ENCODE data around the gene LARP4. TPM values are rescaled to one million over a fixed set of nuclear protein-coding genes. Genes with fewer than 3 reads are reported as not detected.

The LARP4 gene
- total RNA-seq, 2 experiments from 2014 or later, result 62.2 to 64.0 TPM

DNA sequence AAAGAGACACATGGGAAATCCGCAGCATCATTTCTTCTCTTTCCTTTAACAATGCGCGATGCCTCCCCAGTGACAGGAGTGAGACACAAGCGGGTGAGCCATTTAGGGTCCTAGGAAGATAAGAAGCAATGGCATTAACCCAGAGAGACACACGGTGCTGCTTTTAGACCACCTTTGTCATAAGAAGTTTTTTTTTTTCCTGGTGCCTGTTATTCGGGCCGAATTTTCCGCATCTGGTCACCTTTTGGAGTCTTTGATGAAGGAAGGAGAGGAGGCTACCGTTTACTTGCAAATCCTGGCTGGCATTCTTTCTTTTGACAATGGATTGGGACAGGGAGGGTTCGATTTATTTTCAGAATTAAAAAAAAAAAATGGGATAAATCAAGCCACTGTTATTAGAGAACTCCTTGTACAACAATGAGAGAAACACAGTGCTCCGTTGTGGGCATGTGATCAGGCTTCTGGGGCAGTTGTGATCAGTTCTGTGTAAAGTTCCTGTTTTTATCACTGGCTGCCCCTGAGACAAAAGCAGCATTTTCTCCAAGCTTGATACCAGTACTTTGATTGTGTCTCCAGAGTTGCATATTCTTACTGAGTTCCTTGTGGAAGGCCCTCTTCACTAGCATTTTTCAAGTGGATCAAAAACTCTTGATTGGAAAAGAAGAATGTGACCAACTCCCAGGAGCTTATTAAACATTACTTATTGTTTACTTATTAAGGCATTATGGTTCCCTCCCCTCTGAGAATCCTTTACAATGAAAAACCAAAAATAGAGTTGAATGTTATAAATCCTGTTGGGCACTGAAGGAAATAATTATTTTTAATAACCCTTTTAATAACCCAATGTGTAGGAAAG, 105.2 kb downstream of the LARP4 start:
- POLR2A ChIA-PET, result interaction anchor here (0.9 to 1.9 kb wide), 6 partner anchors 27 to 132 kb away, joined by 3 to 8 read pairs (median 4); no protein-coding TSS in a partner anchor

DNA sequence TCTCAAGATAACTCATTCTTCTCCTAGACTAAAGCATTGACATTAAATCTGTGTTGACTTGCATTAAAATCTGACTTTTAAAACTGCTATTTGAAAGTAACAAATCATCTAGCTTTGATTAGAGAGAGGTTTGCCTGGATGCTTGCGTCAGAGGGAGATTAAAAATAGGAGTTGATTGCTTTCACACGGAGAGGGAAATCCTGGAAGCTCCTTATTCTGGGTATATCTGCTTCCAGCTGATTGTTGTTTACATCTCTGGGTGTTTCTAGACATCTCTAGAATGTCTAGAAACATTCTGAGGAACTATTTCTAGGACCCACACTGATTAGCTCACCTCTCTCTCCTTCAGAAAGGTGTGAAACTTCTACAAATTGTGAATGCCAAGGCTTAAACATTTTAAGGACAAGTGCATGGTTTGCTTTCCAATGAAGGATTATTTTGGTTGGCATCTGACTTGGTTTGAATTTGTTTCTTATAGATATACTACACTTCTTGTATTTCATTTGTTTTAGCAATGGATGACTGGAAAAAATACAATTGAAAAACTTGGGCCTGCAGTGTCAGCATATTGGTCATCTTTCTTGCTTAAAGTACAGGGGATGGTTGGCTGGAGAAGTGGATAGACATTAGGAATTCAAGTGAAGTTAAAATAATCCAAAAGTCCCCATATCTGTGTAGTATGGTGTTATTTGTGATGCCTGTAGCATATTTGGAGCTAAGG, 106.2 kb downstream of the LARP4 start:
- intact Hi-C loops (cut with micrococcal nuclease), result loop anchor here (1.0 to 10.0 kb wide), 3 partner anchors 35 to 518 kb away; partner anchors contain the start of gene SLC11A2
- Mint-ChIP-seq H3K27ac (peak overlapping the region; percentile 93), H3K4me1 (ENCODE audit: low read depth) (peaks cover 48% of the 10 kb centered on the region), H3K9me3 (no peaks in the 10 kb centered on the region), H3K4me3 (peak overlapping the region; percentile 99), H3K27me3 (no peaks in the 10 kb centered on the region), H3K36me3 (peaks cover 3% of the 10 kb centered on the region)
- POLR2A ChIA-PET, result interaction anchor here (0.6 to 1.9 kb wide), 3 partner anchors 36 to 80 kb away, joined by 3 to 8 read pairs (median 3); no protein-coding TSS in a partner anchor
- CTCF ChIA-PET, result interaction anchor here (0.8 to 8.5 kb wide), 10 partner anchors 28 to 135 kb away, joined by 3 to 147 read pairs (median 4); no protein-coding TSS in a partner anchor
- DNase-seq, result no peak

More for the DNA sequence above, 105.2 kb downstream of the LARP4 start:
- Mint-ChIP-seq H3K4me1 (ENCODE audit: low read depth) (peaks cover 48% of the 10 kb centered on the region), H3K27me3 (no peaks in the 10 kb centered on the region), H3K27ac (peak overlapping the region; percentile 93), H3K9me3 (no peaks in the 10 kb centered on the region), H3K4me3 (peak overlapping the region; percentile 99), H3K36me3 (peaks cover 3% of the 10 kb centered on the region)
- CTCF ChIA-PET, result interaction anchor here (0.6 to 8.5 kb wide), 21 partner anchors 9 to 234 kb away, joined by 3 to 147 read pairs (median 5); no protein-coding TSS in a partner anchor
- intact Hi-C loops (cut with micrococcal nuclease), result loop anchor here (1.0 to 10.0 kb wide), 4 partner anchors 26 to 519 kb away; partner anchors contain the start of gene SLC11A2
- peak; percentile 27 for DNase-seq

DNA sequence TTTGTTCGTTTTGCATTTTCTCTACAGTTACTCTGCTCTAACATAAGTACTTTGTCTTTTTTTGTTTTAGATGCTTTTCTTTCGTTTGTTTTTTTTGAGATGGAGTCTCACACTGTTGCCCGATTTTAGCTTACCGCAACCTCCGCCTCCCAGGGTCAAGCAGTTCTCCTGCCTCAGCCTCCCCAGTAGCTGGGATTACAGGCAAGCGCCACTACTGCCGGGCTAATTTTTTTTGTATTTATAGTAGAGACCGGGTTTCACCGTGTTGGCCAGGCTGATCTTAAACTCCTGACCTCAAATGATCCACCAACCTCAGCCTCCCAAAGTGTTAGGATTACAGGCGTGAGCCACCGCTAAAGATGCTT, 106.8 kb downstream of the LARP4 start:
- POLR2A ChIA-PET, result interaction anchor here (0.6 to 0.8 kb wide), 2 partner anchors 36 to 104 kb away, joined by 3 read pairs; no protein-coding TSS in a partner anchor
- Mint-ChIP-seq H3K4me3 (peak overlapping the region; percentile 57), H3K4me1 (ENCODE audit: low read depth) (peaks cover 48% of the 10 kb centered on the region), H3K9me3 (no peaks in the 10 kb centered on the region), H3K27ac (peak overlapping the region; percentile 55), H3K36me3 (peaks cover 3% of the 10 kb centered on the region), H3K27me3 (no peaks in the 10 kb centered on the region)
- intact Hi-C loops (cut with micrococcal nuclease), result loop anchor here (1.0 to 10.0 kb wide), 3 partner anchors 35 to 517 kb away; partner anchors contain the start of gene SLC11A2
- no peak for DNase-seq
- CTCF ChIA-PET, result interaction anchor here (0.7 to 8.5 kb wide), 11 partner anchors 12 to 228 kb away, joined by 3 to 147 read pairs (median 3); no protein-coding TSS in a partner anchor

DNA sequence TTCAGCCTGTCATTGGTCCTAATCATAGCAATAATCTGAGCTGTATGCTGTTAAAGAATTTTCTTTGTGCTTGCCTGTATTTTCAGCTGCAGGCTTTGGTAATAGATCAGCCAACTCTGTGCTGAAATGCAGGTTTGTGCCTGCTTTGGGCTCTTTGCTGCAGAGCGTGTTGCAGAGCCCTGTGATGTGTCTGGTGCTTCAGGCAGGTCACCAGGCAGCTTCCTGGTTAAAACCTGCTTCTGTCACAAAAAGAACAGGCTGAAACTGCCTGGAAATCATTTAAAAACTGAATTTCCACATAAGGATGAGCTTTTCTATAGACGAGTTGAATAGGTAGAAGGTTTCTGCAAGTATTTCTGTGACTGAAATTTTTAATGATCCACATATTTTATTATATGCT, 107.2 kb downstream of the LARP4 start:
- peaks cover 51% of the 10 kb centered on the region for H3K4me1 Mint-ChIP-seq (ENCODE audit: low read depth)
- ChIA-PET CTCF (interaction anchor here (0.7 to 8.5 kb wide), 8 partner anchors 10 to 227 kb away, joined by 3 to 147 read pairs (median 4); no protein-coding TSS in a partner anchor), POLR2A (interaction anchor here (0.6 to 2.9 kb wide), 5 partner anchors 25 to 418 kb away, joined by 3 to 16 read pairs (median 4); no protein-coding TSS in a partner anchor)
- DNase-seq, result peak; percentile 30
- intact Hi-C loops (cut with micrococcal nuclease), result loop anchor here (1.0 to 10.0 kb wide), 3 partner anchors 34 to 517 kb away; partner anchors contain the start of gene SLC11A2
- H3K27ac Mint-ChIP-seq, result peak overlapping the region; percentile 55
- H3K4me3 Mint-ChIP-seq, result peak overlapping the region; percentile 57
- H3K9me3 Mint-ChIP-seq, result no peaks in the 10 kb centered on the region
- no peaks in the 10 kb centered on the region for H3K27me3 Mint-ChIP-seq
- peaks cover 3% of the 10 kb centered on the region for H3K36me3 Mint-ChIP-seq

DNA sequence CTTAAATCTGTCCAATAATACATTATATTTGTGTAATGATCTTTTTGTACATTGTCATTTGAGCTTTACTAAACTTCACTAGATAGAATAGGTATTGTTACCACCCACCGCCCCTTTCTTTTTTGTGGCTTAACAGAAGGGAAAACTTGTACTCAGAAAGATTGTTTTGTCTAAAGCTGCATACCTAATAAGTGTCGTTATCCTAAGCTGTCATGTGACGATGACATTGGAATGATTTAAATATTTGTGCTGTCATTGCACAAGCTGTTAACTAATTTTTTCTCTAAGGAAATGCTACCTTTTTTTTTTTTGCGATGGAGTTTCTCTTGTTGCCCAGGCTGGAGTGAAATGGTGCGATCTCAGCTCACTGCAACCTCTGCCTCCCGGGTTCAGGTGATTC, 107.7 kb downstream of the LARP4 start:
- peaks cover 3% of the 10 kb centered on the region for H3K36me3 Mint-ChIP-seq
- ChIA-PET POLR2A (interaction anchor here (0.6 to 2.9 kb wide), 4 partner anchors 24 to 418 kb away, joined by 3 to 16 read pairs (median 4); no protein-coding TSS in a partner anchor), CTCF (interaction anchor here (0.7 to 8.5 kb wide), 8 partner anchors 10 to 256 kb away, joined by 3 to 147 read pairs (median 3); no protein-coding TSS in a partner anchor)
- H3K27ac Mint-ChIP-seq, result peak overlapping the region; percentile 55
- H3K4me3 Mint-ChIP-seq, result peak overlapping the region; percentile 57
- DNase-seq, result no peak
- H3K27me3 Mint-ChIP-seq, result no peaks in the 10 kb centered on the region
- H3K4me1 Mint-ChIP-seq (ENCODE audit: low read depth), result peaks cover 56% of the 10 kb centered on the region
- intact Hi-C loops (cut with micrococcal nuclease), result loop anchor here (5.0 to 10.0 kb wide), 2 partner anchors 114 to 516 kb away; partner anchors contain the start of gene SLC11A2
- no peaks in the 10 kb centered on the region for H3K9me3 Mint-ChIP-seq

DNA sequence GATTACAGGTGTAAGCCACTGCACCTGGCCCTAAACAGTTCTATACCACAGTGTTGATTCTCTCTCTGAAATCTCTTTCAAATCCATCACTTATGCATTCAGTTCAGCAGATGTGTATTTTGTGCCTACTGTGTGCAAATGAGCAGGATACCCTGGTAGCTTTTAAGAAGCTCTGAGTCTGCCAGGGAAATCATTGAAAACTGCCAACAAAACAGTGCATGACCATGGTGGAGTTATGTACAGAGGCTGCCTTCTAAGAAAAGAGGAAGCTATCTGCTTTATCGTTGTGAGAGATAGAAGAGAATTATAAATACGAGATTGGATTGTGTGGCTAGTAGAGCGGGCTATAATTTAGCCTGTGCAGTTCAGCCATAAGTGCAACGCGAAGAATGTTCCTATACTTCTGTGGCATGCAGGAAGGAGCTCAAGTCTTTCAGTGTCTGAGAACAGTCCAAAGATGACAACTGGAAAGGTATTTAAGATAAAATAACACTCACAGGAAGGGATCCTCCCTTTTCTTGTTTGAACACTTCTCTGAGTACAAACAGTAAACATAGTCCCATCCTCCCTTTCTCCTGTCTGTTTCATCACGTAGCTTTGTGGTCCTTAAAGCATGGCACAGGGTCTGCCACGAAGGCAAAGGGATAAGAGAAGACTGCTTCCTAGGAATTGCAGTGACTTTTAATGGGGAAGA, 108.4 kb downstream of the LARP4 start:
- peak overlapping the region; percentile 17 for H3K4me3 Mint-ChIP-seq
- DNase-seq, result no peak
- ChIA-PET POLR2A (interaction anchor here (0.9 to 2.9 kb wide), 5 partner anchors 15 to 88 kb away, joined by 3 to 16 read pairs (median 4); no protein-coding TSS in a partner anchor), CTCF (interaction anchor here (0.8 to 8.5 kb wide), 7 partner anchors 9 to 256 kb away, joined by 3 to 147 read pairs (median 4); no protein-coding TSS in a partner anchor)
- H3K36me3 Mint-ChIP-seq, result peaks cover 3% of the 10 kb centered on the region
- H3K27me3 Mint-ChIP-seq, result no peaks in the 10 kb centered on the region
- H3K9me3 Mint-ChIP-seq, result no peaks in the 10 kb centered on the region
- intact Hi-C loops (cut with micrococcal nuclease), result loop anchor here (5.0 to 10.0 kb wide), 2 partner anchors 113 to 516 kb away; partner anchors contain the start of gene SLC11A2
- peaks cover 58% of the 10 kb centered on the region for H3K4me1 Mint-ChIP-seq (ENCODE audit: low read depth)
- H3K27ac Mint-ChIP-seq, result peak overlapping the region; percentile 55

DNA sequence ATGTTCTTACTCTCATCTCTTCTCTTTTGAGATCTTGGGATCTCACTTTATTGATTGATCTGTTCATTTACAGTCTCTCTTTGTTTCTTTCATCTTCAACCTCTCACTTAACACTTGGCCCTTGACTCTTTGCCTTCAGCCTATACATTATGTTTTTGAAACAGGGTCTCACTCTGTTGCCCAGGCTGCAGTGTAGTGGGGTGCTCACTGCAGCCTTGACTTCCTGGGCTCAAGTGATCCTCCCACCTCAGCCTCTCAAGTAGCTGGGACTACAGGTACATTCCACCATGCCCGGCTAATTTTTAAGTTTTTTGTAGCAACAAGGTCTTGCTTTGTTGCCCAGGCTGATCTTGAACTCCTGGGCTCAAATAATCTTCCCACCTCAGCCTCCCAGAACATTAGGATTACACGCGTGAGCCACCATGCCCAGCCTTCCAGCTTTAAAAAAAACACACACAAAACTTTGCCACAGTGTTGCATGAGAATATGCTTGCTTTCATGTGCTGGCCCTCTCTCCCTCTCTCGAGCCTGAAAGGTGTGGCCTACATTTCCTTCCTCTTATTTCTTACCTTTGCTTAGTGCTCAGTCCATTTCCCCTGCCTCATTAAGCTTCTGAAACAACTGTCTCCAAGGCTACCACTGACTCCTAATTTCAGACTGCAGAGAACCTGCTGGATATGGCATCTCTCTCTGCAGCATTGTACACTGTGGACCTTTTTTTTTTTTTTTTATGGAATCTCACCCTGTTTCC, 114.0 kb downstream of the LARP4 start:
- Mint-ChIP-seq H3K4me3 (no peak overlapping the region), H3K27me3 (no peaks in the 10 kb centered on the region), H3K36me3 (no peaks in the 10 kb centered on the region), H3K27ac (peak overlapping the region; percentile 68), H3K9me3 (no peaks in the 10 kb centered on the region), H3K4me1 (ENCODE audit: low read depth) (peaks cover 46% of the 10 kb centered on the region)
- CTCF ChIA-PET, result interaction anchor here (1.8 to 2.1 kb wide), 2 partner anchors 10 to 123 kb away, joined by 5 to 12 read pairs; partner anchors contain the start of gene DIP2B
- intact Hi-C loops (cut with micrococcal nuclease), result loop anchor here (5.0 kb wide), 1 partner anchor 43 kb away; no protein-coding TSS in a partner anchor
- POLR2A ChIA-PET, result no interaction called here
- no peak for DNase-seq

DNA sequence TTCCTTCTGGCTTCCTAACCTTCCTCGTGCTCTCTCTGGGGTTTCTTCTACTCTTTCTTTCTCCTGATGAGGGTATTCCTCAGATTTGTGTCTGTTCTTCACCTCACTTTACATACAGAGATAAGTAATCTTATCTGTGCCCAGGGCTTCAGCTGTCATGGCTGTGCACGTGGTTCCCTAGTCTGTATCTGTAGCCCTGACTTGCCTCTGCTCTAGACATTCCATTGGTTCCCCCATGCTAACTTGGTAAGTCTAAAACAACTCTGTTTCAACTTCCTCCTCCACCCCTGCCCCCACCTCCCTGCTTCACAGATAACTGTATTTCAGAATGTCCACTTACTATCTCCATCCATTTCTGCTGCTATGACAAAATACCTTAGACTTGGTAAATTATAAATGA, 114.9 kb downstream of the LARP4 start:
- Mint-ChIP-seq H3K9me3 (no peaks in the 10 kb centered on the region), H3K4me3 (no peak overlapping the region), H3K36me3 (no peaks in the 10 kb centered on the region), H3K27ac (peak overlapping the region; percentile 66), H3K4me1 (ENCODE audit: low read depth) (peaks cover 47% of the 10 kb centered on the region), H3K27me3 (no peaks in the 10 kb centered on the region)
- no peak for DNase-seq
- intact Hi-C loops (cut with micrococcal nuclease), result loop anchor here (5.0 kb wide), 1 partner anchor 42 kb away; no protein-coding TSS in a partner anchor
- POLR2A ChIA-PET, result no interaction called here
- CTCF ChIA-PET, result interaction anchor here (0.7 to 2.1 kb wide), 3 partner anchors 11 to 106 kb away, joined by 3 to 12 read pairs (median 4); partner anchors contain the start of gene DIP2B

DNA sequence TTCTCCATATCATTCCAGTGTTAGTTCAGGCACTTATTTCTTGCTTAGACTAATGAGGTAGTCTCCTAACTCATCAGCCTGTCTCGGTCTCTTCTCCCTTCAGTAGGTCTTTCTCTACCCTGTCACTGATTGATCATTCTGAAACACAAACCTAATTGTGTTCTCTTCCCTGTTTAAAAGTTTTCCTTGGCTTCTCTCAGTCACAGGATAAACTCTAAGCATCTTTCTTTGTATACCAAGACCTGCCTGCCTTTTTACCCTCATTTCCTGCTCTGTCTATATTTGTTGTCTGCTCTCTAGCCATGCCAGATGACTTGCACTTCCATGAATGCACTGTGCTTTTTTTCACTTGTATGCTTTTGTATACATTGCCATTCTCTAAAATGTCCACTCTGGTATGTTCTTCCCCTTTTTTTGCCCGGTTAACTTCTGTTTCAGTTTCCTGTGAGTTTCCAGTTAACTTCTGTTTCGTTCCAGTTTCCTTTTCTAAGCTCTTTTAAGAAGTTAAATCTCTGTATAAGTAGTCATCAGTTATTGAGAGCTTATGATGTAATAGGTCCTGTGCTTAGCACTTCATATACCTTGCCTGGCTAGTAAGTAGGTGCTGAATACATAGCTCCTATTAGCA, 116.8 kb downstream of the LARP4 start:
- ChIA-PET CTCF (interaction anchor here (0.7 to 1.6 kb wide), 6 partner anchors 9 to 121 kb away, joined by 3 to 7 read pairs (median 4); partner anchors contain the start of gene DIP2B), POLR2A (interaction anchor here (1.0 to 1.1 kb wide), 4 partner anchors 13 to 38 kb away, joined by 3 to 5 read pairs (median 4); partner anchors contain the start of gene DIP2B)
- Mint-ChIP-seq H3K27me3 (no peaks in the 10 kb centered on the region), H3K9me3 (peaks cover under 1% of the 10 kb centered on the region), H3K36me3 (peaks cover 3% of the 10 kb centered on the region), H3K4me1 (ENCODE audit: low read depth) (peaks cover 53% of the 10 kb centered on the region), H3K27ac (no peak overlapping the region), H3K4me3 (no peak overlapping the region)
- intact Hi-C loops (cut with micrococcal nuclease), result loop anchor here (1.0 to 5.0 kb wide), 5 partner anchors 15 to 103 kb away; no protein-coding TSS in a partner anchor
- DNase-seq, result no peak

Data from activated CD4-positive, alpha-beta memory T cell treated with anti-CD3 and anti-CD28 coated beads for 36 hours (primary cell).